ENCODE data around the gene CLRN1.
"Not testable (repeated sequence)": the region's sequence is repeated elsewhere in the genome, so short reads cannot be mapped to it uniquely, and the experiment has no call there.

Gene CLRN1

DNA sequence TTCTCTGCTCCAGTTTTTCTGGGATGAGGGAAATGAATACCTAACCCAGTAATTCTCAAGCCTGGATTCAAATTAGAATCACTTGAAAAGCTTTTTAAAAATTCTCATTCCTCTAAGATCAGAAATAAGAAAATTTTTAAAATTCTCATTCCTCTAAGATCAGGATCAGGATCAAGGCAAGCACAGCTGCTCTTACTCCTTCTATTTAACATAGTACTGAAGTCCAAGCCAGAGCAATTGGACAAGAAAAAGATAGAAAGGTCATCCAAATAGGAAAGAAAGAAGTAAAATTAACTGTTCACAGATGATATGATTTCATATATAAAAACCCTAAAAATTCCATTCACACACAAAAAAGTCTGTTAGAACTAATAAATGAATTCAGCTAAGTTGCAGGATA, 24.2 kb upstream of the CLRN1 start:
- H3K27ac ChIP-seq = no peak overlapping the region
- TF ChIP-seq, protein P1, sequence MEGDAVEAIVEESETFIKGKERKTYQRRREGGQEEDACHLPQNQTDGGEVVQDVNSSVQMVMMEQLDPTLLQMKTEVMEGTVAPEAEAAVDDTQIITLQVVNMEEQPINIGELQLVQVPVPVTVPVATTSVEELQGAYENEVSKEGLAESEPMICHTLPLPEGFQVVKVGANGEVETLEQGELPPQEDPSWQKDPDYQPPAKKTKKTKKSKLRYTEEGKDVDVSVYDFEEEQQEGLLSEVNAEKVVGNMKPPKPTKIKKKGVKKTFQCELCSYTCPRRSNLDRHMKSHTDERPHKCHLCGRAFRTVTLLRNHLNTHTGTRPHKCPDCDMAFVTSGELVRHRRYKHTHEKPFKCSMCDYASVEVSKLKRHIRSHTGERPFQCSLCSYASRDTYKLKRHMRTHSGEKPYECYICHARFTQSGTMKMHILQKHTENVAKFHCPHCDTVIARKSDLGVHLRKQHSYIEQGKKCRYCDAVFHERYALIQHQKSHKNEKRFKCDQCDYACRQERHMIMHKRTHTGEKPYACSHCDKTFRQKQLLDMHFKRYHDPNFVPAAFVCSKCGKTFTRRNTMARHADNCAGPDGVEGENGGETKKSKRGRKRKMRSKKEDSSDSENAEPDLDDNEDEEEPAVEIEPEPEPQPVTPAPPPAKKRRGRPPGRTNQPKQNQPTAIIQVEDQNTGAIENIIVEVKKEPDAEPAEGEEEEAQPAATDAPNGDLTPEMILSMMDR (conservative IDR thresholded peaks at IDR 0.05) = no peak

DNA sequence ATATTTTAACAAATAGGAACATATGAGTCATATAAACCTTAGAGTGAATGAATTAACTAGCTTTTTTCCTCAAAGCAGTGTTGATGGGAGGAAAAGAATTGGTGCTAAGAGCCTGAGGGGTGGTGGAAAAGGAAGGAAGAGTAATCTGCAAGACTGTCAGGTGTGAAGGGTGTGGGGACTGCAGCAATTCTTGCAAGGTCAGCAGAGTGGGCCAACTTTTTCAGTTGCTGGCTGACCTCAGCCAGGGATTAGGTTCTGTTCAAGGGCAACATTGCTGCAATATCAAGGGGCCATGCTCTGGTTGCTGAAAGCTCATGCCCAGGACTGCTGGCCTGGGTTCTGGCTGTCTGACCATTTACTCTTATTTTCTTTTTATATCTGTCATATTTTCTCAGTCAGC, 23.0 kb upstream of the CLRN1 start:
- H3K27ac ChIP-seq = no peak overlapping the region
- TF ChIP-seq, protein P1 (conservative IDR thresholded peaks at IDR 0.05) = no peak

DNA sequence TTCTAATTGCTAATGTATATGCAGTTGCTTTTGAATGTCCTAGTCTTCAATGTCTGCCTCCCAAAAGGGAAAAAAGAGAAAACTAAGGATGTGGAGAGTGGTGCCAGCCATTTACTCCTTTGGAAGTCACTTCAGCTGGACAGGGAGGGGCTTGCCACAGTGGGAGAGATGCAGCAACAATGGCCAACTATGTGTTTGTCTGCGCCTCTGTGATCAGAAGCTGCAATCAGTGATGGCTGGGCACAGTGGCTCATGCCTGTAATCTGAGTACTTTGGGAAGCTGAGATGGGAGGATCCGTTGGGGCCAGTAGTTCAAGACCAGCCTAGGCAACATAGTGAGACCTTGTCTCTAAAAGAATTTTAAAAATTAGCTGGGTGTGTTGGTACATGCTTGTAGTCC, 16.7 kb upstream of the CLRN1 start:
- no peak overlapping the region for H3K27ac ChIP-seq
- TF ChIP-seq, protein P1 (conservative IDR thresholded peaks at IDR 0.05) = no peak

- not testable (repeated sequence) for H3K27ac ChIP-seq
These were observed 15.9 kb upstream of the CLRN1 start for GRCh38 chr3:150988395-150988794.

- H3K27ac ChIP-seq = no peak overlapping the region
- TF ChIP-seq, protein P1 (conservative IDR thresholded peaks at IDR 0.05) = no peak
These were observed 13.2 kb upstream of the CLRN1 start for GRCh38 chr3:150985711-150986110.

GRCh38 chr3:150984066-150984465, 11.5 kb upstream of the CLRN1 start:
- TF ChIP-seq, protein P1 (conservative IDR thresholded peaks at IDR 0.05) = no peak
- no peak overlapping the region for H3K27ac ChIP-seq

DNA sequence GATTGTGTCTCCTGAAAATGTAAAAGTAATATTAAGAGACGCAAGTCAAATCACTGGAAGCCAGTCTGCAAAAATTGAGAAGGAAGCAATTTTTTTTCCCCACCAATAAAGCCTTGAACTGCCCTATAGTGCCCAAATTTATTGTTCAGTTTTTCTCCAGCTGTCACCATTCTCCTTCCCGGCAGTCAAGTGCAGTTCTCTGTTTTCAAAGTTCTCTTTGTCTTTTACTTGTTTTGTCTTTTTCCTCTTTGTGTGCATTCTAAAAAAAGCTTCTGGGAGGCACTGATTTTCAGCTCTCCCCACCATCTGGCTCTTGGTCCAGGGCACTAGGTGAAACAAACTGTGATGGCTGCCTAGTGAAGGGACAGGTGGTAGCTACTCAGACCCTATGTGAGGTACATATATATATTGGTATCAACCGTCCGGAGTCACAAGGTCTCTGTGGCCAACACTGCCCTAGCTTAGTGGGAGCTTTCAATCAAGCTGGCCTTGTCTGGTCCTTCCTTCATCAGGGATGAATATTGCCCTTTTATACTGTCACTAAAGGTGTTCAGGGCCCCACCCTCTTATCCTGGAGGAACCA, 6.1 kb upstream of the CLRN1 start:
- TF ChIP-seq, protein P1 (conservative IDR thresholded peaks at IDR 0.05) = no peak
- H3K27ac ChIP-seq = no peak overlapping the region

- no peak overlapping the region for H3K27ac ChIP-seq
These were observed 3.5 kb upstream of the CLRN1 start for GRCh38 chr3:150975992-150976368.

More at GRCh38 chr3:150975992-150976368, 3.5 kb upstream of the CLRN1 start:
- TF ChIP-seq, protein P1 (conservative IDR thresholded peaks at IDR 0.05) = no peak
